ENCODE measurements around the gene COL24A1. TPM values are rescaled to one million over a fixed set of nuclear protein-coding genes. Genes with fewer than 3 reads are reported as not detected.

COL24A1 gene
- total and polyA plus RNA-seq, 2 of the 8 experiments (the other 6 are each of a cell fraction or from before 2014, with no cell fraction given), result 0.23 to 1.1 TPM

DNA sequence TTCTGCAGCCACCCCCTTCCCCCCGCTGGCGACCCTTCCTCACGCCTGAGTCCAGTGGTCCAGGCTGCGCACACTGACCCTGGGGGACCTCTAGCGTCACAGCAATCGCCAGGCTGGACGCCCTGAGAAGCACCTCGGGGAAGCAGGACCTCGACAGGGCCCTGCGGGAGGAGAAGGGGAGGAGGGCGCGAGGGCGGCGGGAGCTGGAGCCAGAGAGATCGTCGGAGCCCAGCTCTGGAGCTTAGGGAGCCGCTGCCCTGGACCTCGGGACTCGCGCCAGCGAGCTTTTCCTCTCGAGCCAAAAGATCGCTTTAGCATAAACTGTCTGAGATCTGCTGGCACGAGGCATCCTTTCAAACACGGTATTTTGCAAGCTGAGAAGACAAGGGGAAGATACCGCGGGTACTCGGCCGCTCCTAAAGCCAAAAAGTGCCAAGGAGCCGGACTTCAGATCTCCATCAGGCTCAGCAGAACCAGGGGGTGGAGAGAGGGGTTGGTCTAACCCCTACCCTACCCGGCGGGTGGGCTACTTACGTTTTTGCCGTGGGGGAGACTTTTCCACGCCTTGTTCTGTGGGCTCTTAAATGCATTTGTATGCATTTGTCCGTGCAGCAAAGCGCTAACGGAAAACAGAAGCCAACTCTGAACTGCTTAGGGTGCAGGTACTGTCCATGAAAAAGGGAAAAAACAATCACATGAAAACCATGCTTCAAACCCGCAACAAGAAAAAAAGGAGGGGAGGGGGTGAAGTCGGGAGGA is 586 bp downstream of the COL24A1 start:
- Histone ChIP-seq H2AFZ (ENCODE audit: low read length) (peak overlapping the region; percentile 87), H3K9me3 (ENCODE audit: insufficient read depth in 2 of 2, low read depth in 1 of 2, low read length in 1 of 2) (no peaks in the 10 kb centered on the region; a peak in 1 of 4 replicates), H2BK5ac (ENCODE audit: low read depth, low read length) (no peak overlapping the region), H2BK120ac (replicated peaks; ENCODE audit: low read depth, low read length) (no peak overlapping the region), H3K23me2 (ENCODE audit: low read depth, low read length) (peaks cover 19% of the 10 kb centered on the region), H3K4me3 (ENCODE audit: extremely low read depth in 1 of 4, insufficient read depth in 2 of 4, low read depth in 3 of 4, low read length in 4 of 4) (peak overlapping the region; percentile 46 to 65 (median 52)), H3K4me2 (ENCODE audit: insufficient read depth in 1 of 2, low read depth in 2 of 2, low read length in 2 of 2) (peak overlapping the region; percentile 86 to 98), H4K91ac (replicated peaks; ENCODE audit: insufficient read length, low read length) (peak overlapping the region; percentile 59), H3K18ac (ENCODE audit: extremely low read depth, low read length) (peak overlapping the region; percentile 34; the same call in 1 of the 2 replicates), H4K8ac (ENCODE audit: extremely low read depth, insufficient read depth, low read length) (no peak overlapping the region; the same call in 1 of the 2 replicates), H3K36me3 (ENCODE audit: control insufficient read depth in 2 of 4, insufficient read depth in 4 of 4, low read length in 3 of 4) (no peaks in the 10 kb centered on the region), H4K20me1 (replicated peaks in 1 of 2; ENCODE audit: control insufficient read depth in 1 of 2, insufficient read depth in 2 of 2, low read length in 2 of 2) (no peaks in the 10 kb centered on the region), H3K4me1 (replicated peaks in 1 of 4; ENCODE audit: control insufficient read depth in 3 of 4, insufficient read depth in 4 of 4, low read length in 3 of 4) (peaks cover 0 to 17% (median 12%) of the 10 kb centered on the region in 4 experiments; a peak in 6 of 7 replicates), H3K79me1 (ENCODE audit: low read depth, low read length) (no peaks in the 10 kb centered on the region), H3K56ac (replicated peaks; ENCODE audit: insufficient read length, low read depth, low read length) (no peak overlapping the region), H2BK15ac (ENCODE audit: low read length) (peak overlapping the region; percentile 49; the same call in 1 of the 2 replicates), H3K23ac (ENCODE audit: insufficient read length) (no peak overlapping the region), H2AK5ac (ENCODE audit: low read depth, low read length) (no peak overlapping the region), H3K79me2 (ENCODE audit: control insufficient read depth in 1 of 2, insufficient read depth in 2 of 2, low read length in 2 of 2) (no peaks in the 10 kb centered on the region), H3K27me3 (replicated peaks in 1 of 4; ENCODE audit: control insufficient read depth in 3 of 4, extremely low read depth in 1 of 4, insufficient read depth in 3 of 4, low read length in 3 of 4) (peaks cover 18 to 38% (median 32%) of the 10 kb centered on the region in 4 experiments), H3K14ac (ENCODE audit: insufficient read length) (no peak overlapping the region), H3K9ac (replicated peaks in 1 of 4; ENCODE audit: extremely low read depth in 1 of 4, low read depth in 3 of 4, low read length in 3 of 4) (peak overlapping the region in 3 of 4 experiments; percentile 2 to 22 (median 20); a peak in 2 of 7 replicates), H2BK20ac (ENCODE audit: low read length) (no peak overlapping the region), H3K27ac (ENCODE audit: low read depth, low read length) (no peak overlapping the region), H3K4ac (replicated peaks; ENCODE audit: insufficient read length, low read depth, low read length) (no peak overlapping the region), H2BK12ac (ENCODE audit: low read depth, low read length) (no peak overlapping the region), H4K5ac (ENCODE audit: insufficient read length, low read depth, low read length) (no peak overlapping the region)
- CTCF ChIA-PET (ENCODE audit: partially characterized antibody), result interaction anchor here (0.6 to 1.7 kb wide), 3 partner anchors 9 to 133 kb away, joined by 3 to 5 read pairs (median 3); no protein-coding TSS in a partner anchor
- POLR2A ChIA-PET (ENCODE audit: partially characterized antibody), result no interaction called here
- FAIRE-seq (no peak), DNase-seq (ENCODE audit: low read depth in 1 of 2, low spot score in 2 of 2) (peak in 1 of 2 experiments; percentile 61)
- 3% methylated on average over 29 of the region's 40 CpGs; no CpG with 5 or more reads in 1 of the 2 experiments for WGBS, 2 experiments (ENCODE audit: extremely low coverage in 1 of 2, insufficient coverage in 1 of 2, insufficient read length in 1 of 2, insufficient replicate concordance in 2 of 2, low coverage in 1 of 2, low lambda C conversion rate in 2 of 2, missing lambda C conversion rate in 1 of 2)
- TF ChIP-seq, protein P1, sequence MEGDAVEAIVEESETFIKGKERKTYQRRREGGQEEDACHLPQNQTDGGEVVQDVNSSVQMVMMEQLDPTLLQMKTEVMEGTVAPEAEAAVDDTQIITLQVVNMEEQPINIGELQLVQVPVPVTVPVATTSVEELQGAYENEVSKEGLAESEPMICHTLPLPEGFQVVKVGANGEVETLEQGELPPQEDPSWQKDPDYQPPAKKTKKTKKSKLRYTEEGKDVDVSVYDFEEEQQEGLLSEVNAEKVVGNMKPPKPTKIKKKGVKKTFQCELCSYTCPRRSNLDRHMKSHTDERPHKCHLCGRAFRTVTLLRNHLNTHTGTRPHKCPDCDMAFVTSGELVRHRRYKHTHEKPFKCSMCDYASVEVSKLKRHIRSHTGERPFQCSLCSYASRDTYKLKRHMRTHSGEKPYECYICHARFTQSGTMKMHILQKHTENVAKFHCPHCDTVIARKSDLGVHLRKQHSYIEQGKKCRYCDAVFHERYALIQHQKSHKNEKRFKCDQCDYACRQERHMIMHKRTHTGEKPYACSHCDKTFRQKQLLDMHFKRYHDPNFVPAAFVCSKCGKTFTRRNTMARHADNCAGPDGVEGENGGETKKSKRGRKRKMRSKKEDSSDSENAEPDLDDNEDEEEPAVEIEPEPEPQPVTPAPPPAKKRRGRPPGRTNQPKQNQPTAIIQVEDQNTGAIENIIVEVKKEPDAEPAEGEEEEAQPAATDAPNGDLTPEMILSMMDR (IDR thresholded peaks at IDR 0.05; ENCODE audit: control extremely low read depth in 1 of 3, insufficient read depth in 1 of 3, low read depth in 1 of 3, low read length in 3 of 3), result no peak
- TF ChIP-seq BCL11A (IDR thresholded peaks at IDR 0.05; ENCODE audit: low read depth in 2 of 2, low read length in 2 of 2) (no peak), SUZ12 (IDR thresholded peaks at IDR 0.05; ENCODE audit: low read length) (peak; percentile 64; the same call in 1 of the 2 replicates), CEBPB (IDR thresholded peaks at IDR 0.05; ENCODE audit: low read depth, low read length) (no peak), ASH2L (IDR thresholded peaks at IDR 0.05; ENCODE audit: low read length) (no peak), EZH2 (IDR thresholded peaks at IDR 0.05; ENCODE audit: low read depth, low read length, severe bottlenecking) (peak; percentile 56), TCF12 (IDR thresholded peaks at IDR 0.05; ENCODE audit: low read depth, low read length) (no peak), CBX8 (IDR thresholded peaks at IDR 0.05; ENCODE audit: borderline replicate concordance, low read depth, low read length) (no peak), MAFK (IDR thresholded peaks at IDR 0.05; ENCODE audit: low read depth, low read length) (no peak)

Measured in H1 (cell line).